HepG2 (cell line): ENCODE results near the gene SLC29A1. TPM values are rescaled to one million over a fixed set of nuclear protein-coding genes. Genes with fewer than 3 reads are reported as not detected.
A peak's percentile ranks its signal among the peaks of the same experiment; 100 is the strongest.

ENCODE experiments used
- BRF2 ChIP-seq: sonication (generic); formaldehyde crosslinking; IDR thresholded peaks from 2 replicates; pipeline ENCODE4 v1.8.1; 2022; ENCODE audit warnings: mild to moderate bottlenecking, missing genetic modification reagents
- FOSL2 ChIP-seq: sonication (generic); formaldehyde crosslinking; IDR thresholded peaks from 2 replicates; pipeline ENCODE4 v1.4.0; 2020; ENCODE audit warnings: missing genetic modification reagents
- HNF1A ChIP-seq, 2 experiments: sonication (generic) in 1 of 2; formaldehyde crosslinking in 1 of 2; IDR thresholded peaks; 2 replicates each; pipeline versions ENCODE4 v1.4.0 to v1.6.1; 2016 to 2020; ENCODE audit warnings: borderline replicate concordance in 1 of 2, low read depth in 1 of 2, mild to moderate bottlenecking in 1 of 2, missing genetic modification reagents in 1 of 2
- MTERF4 ChIP-seq: sonication (generic); formaldehyde crosslinking; IDR thresholded peaks from 2 replicates; pipeline ENCODE4 v1.8.0; 2023; ENCODE audit warnings: mild to moderate bottlenecking, missing genetic modification reagents
- NFIB ChIP-seq: sonication (generic); formaldehyde crosslinking; IDR thresholded peaks from 2 replicates; pipeline ENCODE4 v1.9.0; 2021; ENCODE audit warnings: missing genetic modification reagents, mild to moderate bottlenecking, borderline replicate concordance
- RBM39 ChIP-seq: fragments of 200-400 bp; formaldehyde crosslinking; IDR thresholded peaks from one replicate; pipeline ENCODE4 v1.6.1; 2018; ENCODE audit warnings: antibody characterized with exemption, mild to moderate bottlenecking, low read depth, low read length; ENCODE audit not compliant: poor library complexity, severe bottlenecking
- SALL1 ChIP-seq: sonication (generic); formaldehyde crosslinking; IDR thresholded peaks from 2 replicates; pipeline ENCODE4 v1.8.0; 2022; ENCODE audit warnings: mild to moderate bottlenecking, missing genetic modification reagents
- SMYD3 ChIP-seq: sonication (generic); formaldehyde crosslinking; IDR thresholded peaks from 2 replicates; pipeline ENCODE4 v1.8.1; 2023; ENCODE audit warnings: mild to moderate bottlenecking, missing genetic modification reagents
- ZBTB21 ChIP-seq: sonication (generic); formaldehyde crosslinking; IDR thresholded peaks from 2 replicates; pipeline ENCODE4 v1.4.0; 2020; ENCODE audit warnings: missing genetic modification reagents
- ZNF142 ChIP-seq: sonication (generic); formaldehyde crosslinking; IDR thresholded peaks from 2 replicates; pipeline ENCODE4 v1.4.0; 2020; ENCODE audit warnings: missing genetic modification reagents
- ZNF563 ChIP-seq: sonication (generic); formaldehyde crosslinking; IDR thresholded peaks from 2 replicates; pipeline ENCODE4 v1.8.0; 2022; ENCODE audit warnings: mild to moderate bottlenecking, moderate library complexity, missing genetic modification reagents
- ZNF564 ChIP-seq: sonication (generic); formaldehyde crosslinking; IDR thresholded peaks from 2 replicates; pipeline ENCODE4 v1.8.1; 2023; ENCODE audit warnings: mild to moderate bottlenecking, missing genetic modification reagents
- ZNF572 ChIP-seq: sonication (generic); formaldehyde crosslinking; IDR thresholded peaks from 2 replicates; pipeline ENCODE4 v1.5.1; 2020; ENCODE audit warnings: mild to moderate bottlenecking, missing genetic modification reagents
- ZNF891 ChIP-seq: sonication (generic); formaldehyde crosslinking; IDR thresholded peaks from 2 replicates; pipeline ENCODE4 v1.5.0; 2020; ENCODE audit warnings: mild to moderate bottlenecking, missing genetic modification reagents
- ZSCAN22 ChIP-seq: sonication (generic); formaldehyde crosslinking; IDR thresholded peaks from 2 replicates; pipeline ENCODE4 v1.4.0; 2020; ENCODE audit warnings: mild to moderate bottlenecking, missing genetic modification reagents
- ZSCAN31 ChIP-seq: sonication (generic); formaldehyde crosslinking; IDR thresholded peaks from 2 replicates; pipeline ENCODE4 v1.5.0; 2020; ENCODE audit warnings: low read depth, mild to moderate bottlenecking, missing genetic modification reagents
- polyA plus RNA-seq, 8 experiments: library from polyadenylated mRNA; depleted of rRNA in 3 of 8; stranded (reverse) in 7 of 8; unstranded in 1 of 8; fragments of >200 nt; fragmentation: Illumina TruSeq in 4 of 8; extraction: Trizol in 4 of 8; gene quantifications; 2 replicates each; pipeline versions ENCODE4 v1.2.1 to v1.2.3, GENCODE V29; 2011 to 2016; ENCODE audit warnings: low read depth in 4 of 8, missing spikeins in 1 of 8, mixed read lengths in 1 of 8; ENCODE audit not compliant: insufficient read depth in 1 of 8
- total RNA-seq, 5 experiments: library from RNA; depleted of rRNA; stranded (reverse); fragments of >200 nt; fragmentation: Illumina TruSeq; extraction: Trizol; gene quantifications; 2 replicates each; pipeline ENCODE4 v1.2.3, GENCODE V29; 2016; ENCODE audit warnings: low read depth in 1 of 5

SLC29A1 gene
- total and polyA plus RNA-seq, 2 of the 13 experiments (the other 11 are each of a cell fraction or from before 2014, with no cell fraction given), result 43.2 to 106 TPM

GRCh38 chr6:44245912-44246662 lies 22.7 kb downstream of the SLC29A1 start (continued):
- no peak; the same call in 1 of the 2 replicates for TF ChIP-seq ZNF142 (CRISPR knock-in tag)
- TF ChIP-seq ZSCAN31 (CRISPR knock-in tag), result peak; percentile 80; the same call in 1 of the 2 replicates
- peak; percentile 59; the same call in 1 of the 2 replicates for TF ChIP-seq FOSL2 (CRISPR knock-in tag)
- peak; percentile 84; the same call in 1 of the 2 replicates for TF ChIP-seq BRF2 (CRISPR knock-in tag)
- TF ChIP-seq SALL1 (CRISPR knock-in tag), result peak; percentile 57
- peak; percentile 19; the same call in 1 of the 2 replicates for TF ChIP-seq ZNF891 (CRISPR knock-in tag)
- TF ChIP-seq RBM39, result peak; percentile 96
- peak; percentile 51 for TF ChIP-seq ZBTB21 (CRISPR knock-in tag)
- peak; percentile 75 for TF ChIP-seq MTERF4 (CRISPR knock-in tag)
- peak; percentile 79; the same call in 1 of the 2 replicates for TF ChIP-seq NFIB (CRISPR knock-in tag)
- TF ChIP-seq ZNF572 (CRISPR knock-in tag), result no peak
- TF ChIP-seq ZSCAN22, result no peak
- no peak; the same call in 1 of the 2 replicates for TF ChIP-seq HNF1A (IDR thresholded peaks at IDR 0.05; ENCODE audit: low read depth)
- no peak; the same call in 1 of the 2 replicates for TF ChIP-seq HNF1A (CRISPR knock-in tag; IDR thresholded peaks at IDR 0.05; ENCODE audit: borderline replicate concordance)
- TF ChIP-seq ZNF564 (CRISPR knock-in tag), result peak; percentile 74
- TF ChIP-seq ZNF563 (CRISPR knock-in tag), result no peak; the same call in none of the 2 replicates
- peak; percentile 24; the same call in 1 of the 2 replicates for TF ChIP-seq SMYD3 (CRISPR knock-in tag)
